Neural progenitor cell (in vitro differentiated cells): ENCODE results near the gene ALDH1L1. TPM values are rescaled to one million over a fixed set of nuclear protein-coding genes. Genes with fewer than 3 reads are reported as not detected.

Experiments
- DNase-seq: peaks from one replicate; pipeline ENCODE4 v3.0.0-alpha.2; 2016; ENCODE audit warnings: low spot score
- H2AFZ ChIP-seq: fragments of 200-600 bp; sonication (generic); replicated peaks from 2 replicates; pipeline ENCODE4 v1.6.1; 2016; ENCODE audit warnings: antibody characterized with exemption
- H3F3A ChIP-seq: fragments of 200-600 bp; sonication (generic); 2 replicates; pipeline ENCODE4 v1.6.1; 2016; ENCODE audit warnings: antibody characterized with exemption, low read depth
- H3K27ac ChIP-seq: fragments of 200-600 bp; sonication (generic); 2 replicates; pipeline ENCODE4 v1.5.1; 2016; ENCODE audit warnings: mild to moderate bottlenecking
- H3K27me3 ChIP-seq: fragments of 200-600 bp; sonication (generic); 2 replicates; pipeline ENCODE4 v1.6.1; 2016; ENCODE audit warnings: mild to moderate bottlenecking, moderate library complexity
- H3K36me3 ChIP-seq: fragments of 200-600 bp; sonication (generic); 2 replicates; pipeline ENCODE4 v1.5.1; 2016
- H3K4me1 ChIP-seq: fragments of 200-600 bp; sonication (generic); 2 replicates; pipeline ENCODE4 v1.6.1; 2016; ENCODE audit warnings: mixed run types
- H3K4me2 ChIP-seq: fragments of 200-600 bp; sonication (generic); 2 replicates; pipeline ENCODE4 v1.6.1; 2016
- H3K4me3 ChIP-seq: fragments of 200-600 bp; sonication (generic); 2 replicates; pipeline ENCODE4 v1.5.1; 2016
- H3K79me2 ChIP-seq: fragments of 200-600 bp; sonication (generic); 2 replicates; pipeline ENCODE4 v1.6.1; 2016; ENCODE audit warnings: low read depth
- H3K9ac ChIP-seq: fragments of 200-600 bp; sonication (generic); 2 replicates; pipeline ENCODE4 v1.6.1; 2016
- H3K9me3 ChIP-seq: fragments of 200-600 bp; sonication (generic); 2 replicates; pipeline ENCODE4 v1.5.1; 2016; ENCODE audit warnings: low read depth
- H4K20me1 ChIP-seq: fragments of 200-600 bp; sonication (generic); 2 replicates; pipeline ENCODE4 v1.6.1; 2016; ENCODE audit warnings: low read depth
- H3K27ac Mint-ChIP-seq: 3 replicates; pipeline ENCODE4 v1.8.0; 2021; ENCODE audit warnings: mixed read lengths
- H3K27me3 Mint-ChIP-seq: 2 replicates; pipeline ENCODE4 v1.8.0; 2022; ENCODE audit warnings: low read depth, mild to moderate bottlenecking, inconsistent platforms, moderate library complexity, mixed read lengths; ENCODE audit not compliant: insufficient read depth
- H3K36me3 Mint-ChIP-seq: 3 replicates; pipeline ENCODE4 v1.8.0; 2021; ENCODE audit warnings: mixed read lengths
- H3K4me1 Mint-ChIP-seq: 3 replicates; pipeline ENCODE4 v1.8.0; 2021; ENCODE audit warnings: mixed read lengths
- H3K4me3 Mint-ChIP-seq: 3 replicates; pipeline ENCODE4 v1.8.0; 2021; ENCODE audit warnings: mild to moderate bottlenecking, moderate library complexity, mixed read lengths
- H3K9me3 Mint-ChIP-seq: 3 replicates; pipeline ENCODE4 v1.8.0; 2020; ENCODE audit warnings: mixed read lengths
- CTCF ChIP-seq: fragments of 200-600 bp; sonication (generic); IDR thresholded peaks from 2 replicates; pipeline ENCODE4 v1.5.1; 2017; ENCODE audit warnings: antibody characterized with exemption, mild to moderate bottlenecking
- EZH2 ChIP-seq: fragments of 200-600 bp; sonication (generic); IDR thresholded peaks from 2 replicates; pipeline ENCODE4 v1.6.1; 2017; ENCODE audit warnings: antibody characterized with exemption, mild to moderate bottlenecking, moderate library complexity
- EZH2phosphoT487 ChIP-seq: fragments of 200-600 bp; sonication (generic); IDR thresholded peaks from 2 replicates; pipeline ENCODE4 v1.6.1; 2017; ENCODE audit warnings: antibody characterized with exemption
- total RNA-seq: library from RNA; depleted of rRNA; stranded (reverse); fragments of >200 nt; gene quantifications from 2 replicates; pipeline ENCODE4 v1.2.3, GENCODE V29; 2015; ENCODE audit warnings: low replicate concordance

Gene ALDH1L1
- total RNA-seq, 1 donor from 2014 or later: 0.60 TPM

DNA sequence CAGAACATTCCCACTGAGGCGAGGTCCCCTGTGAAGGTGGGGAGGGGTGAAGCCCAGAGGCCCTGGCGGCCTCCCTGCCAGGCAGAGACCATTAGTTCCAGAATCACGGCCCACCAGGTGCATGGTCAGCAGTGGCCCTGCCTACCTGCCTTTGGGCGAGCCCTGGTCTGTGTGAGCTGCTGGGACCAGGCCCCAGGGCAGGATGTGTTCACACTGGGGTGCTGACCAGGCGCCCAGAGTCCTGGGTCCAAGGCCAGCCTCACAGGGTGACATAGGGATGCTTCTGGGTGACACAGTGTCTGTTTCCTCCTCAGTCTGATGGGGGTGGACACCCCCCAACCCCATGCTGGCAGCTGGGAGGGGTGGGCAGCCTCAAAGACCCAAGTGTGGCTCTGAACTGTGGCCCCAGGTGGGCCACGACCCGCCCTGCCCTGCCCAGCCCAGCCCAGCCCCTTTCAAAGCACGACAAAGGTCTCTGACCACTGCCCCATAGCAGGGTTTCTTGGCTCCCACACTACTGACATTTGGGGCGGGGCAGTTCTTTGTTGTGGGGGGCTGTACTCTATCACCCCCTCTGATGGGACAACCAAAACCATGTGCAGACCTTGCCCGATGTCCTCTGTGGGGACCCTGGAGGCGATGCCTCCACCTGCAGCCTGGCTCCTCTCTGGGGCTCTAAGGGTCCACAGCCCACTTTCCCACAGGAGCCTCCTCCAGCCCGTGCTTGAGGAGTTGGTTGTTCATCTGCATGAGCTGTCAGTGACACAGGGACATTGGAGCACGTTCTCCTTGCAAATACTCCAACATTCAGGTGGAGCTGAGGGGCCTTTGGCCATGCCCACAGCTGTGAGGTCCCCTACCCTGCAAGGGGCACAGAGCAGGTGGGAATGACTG lies 51.6 kb downstream of the ALDH1L1 start:
- no peaks in the 10 kb centered on the region for H3F3A ChIP-seq
- no peaks in the 10 kb centered on the region for H3K9me3 ChIP-seq
- H3K36me3 Mint-ChIP-seq: no peaks in the 10 kb centered on the region
- H3K4me3 Mint-ChIP-seq: no peak overlapping the region
- DNase-seq: no peak
- H3K36me3 ChIP-seq: no peaks in the 10 kb centered on the region
- no peak for TF ChIP-seq EZH2
- TF ChIP-seq CTCF: no peak
- no peak for TF ChIP-seq EZH2phosphoT487
- peaks cover 17% of the 10 kb centered on the region for H3K4me1 ChIP-seq
- H3K4me2 ChIP-seq: no peak overlapping the region
- H3K4me3 ChIP-seq: no peak overlapping the region
- no peaks in the 10 kb centered on the region for H4K20me1 ChIP-seq
- no peaks in the 10 kb centered on the region for H3K9me3 Mint-ChIP-seq
- no peak overlapping the region for H3K27ac ChIP-seq
- H3K4me1 Mint-ChIP-seq: peaks cover 14% of the 10 kb centered on the region
- H3K27ac Mint-ChIP-seq: no peak overlapping the region
- H3K79me2 ChIP-seq: no peaks in the 10 kb centered on the region
- no peak overlapping the region for H2AFZ ChIP-seq
- H3K27me3 ChIP-seq: no peaks in the 10 kb centered on the region
- H3K9ac ChIP-seq: no peak overlapping the region
- peaks cover 2% of the 10 kb centered on the region for H3K27me3 Mint-ChIP-seq

- no peak overlapping the region for H3K4me2 ChIP-seq
- Mint-ChIP-seq H3K4me1 (peaks cover 12% of the 10 kb centered on the region), H3K27ac (no peak overlapping the region), H3K36me3 (no peaks in the 10 kb centered on the region), H3K4me3 (no peak overlapping the region), H3K27me3 (peaks cover 2% of the 10 kb centered on the region), H3K9me3 (no peaks in the 10 kb centered on the region)
- no peaks in the 10 kb centered on the region for H4K20me1 ChIP-seq
- H3K36me3 ChIP-seq: no peaks in the 10 kb centered on the region
- TF ChIP-seq EZH2phosphoT487: no peak
- TF ChIP-seq CTCF: no peak
- TF ChIP-seq EZH2: no peak
- no peaks in the 10 kb centered on the region for H3K9me3 ChIP-seq
- H3K27me3 ChIP-seq: no peaks in the 10 kb centered on the region
- no peak overlapping the region for H2AFZ ChIP-seq
- DNase-seq: no peak
- H3K27ac ChIP-seq: no peak overlapping the region
- H3K4me3 ChIP-seq: no peak overlapping the region
- no peak overlapping the region for H3K9ac ChIP-seq
- H3K79me2 ChIP-seq: no peaks in the 10 kb centered on the region
- H3F3A ChIP-seq: no peaks in the 10 kb centered on the region
- H3K4me1 ChIP-seq: peaks cover 17% of the 10 kb centered on the region
Measured at GRCh38 chr3:126127904-126128303, 52.5 kb downstream of the ALDH1L1 start.

GRCh38 chr3:126127452-126127851 lies 52.9 kb downstream of the ALDH1L1 start:
- no peaks in the 10 kb centered on the region for H3K36me3 ChIP-seq
- DNase-seq: no peak
- no peaks in the 10 kb centered on the region for H3K9me3 ChIP-seq
- no peak overlapping the region for H2AFZ ChIP-seq
- no peak for TF ChIP-seq EZH2phosphoT487
- no peak for TF ChIP-seq CTCF
- TF ChIP-seq EZH2: no peak
- H4K20me1 ChIP-seq: no peaks in the 10 kb centered on the region
- no peaks in the 10 kb centered on the region for H3K79me2 ChIP-seq
- H3K36me3 Mint-ChIP-seq: no peaks in the 10 kb centered on the region
- H3K4me3 Mint-ChIP-seq: no peak overlapping the region
- H3K4me1 Mint-ChIP-seq: peaks cover 12% of the 10 kb centered on the region
- peaks cover 14% of the 10 kb centered on the region for H3K4me1 ChIP-seq
- no peaks in the 10 kb centered on the region for H3K27me3 ChIP-seq
- no peak overlapping the region for H3K27ac Mint-ChIP-seq
- H3K27me3 Mint-ChIP-seq: peaks cover 2% of the 10 kb centered on the region
- H3K4me2 ChIP-seq: no peak overlapping the region
- H3K9me3 Mint-ChIP-seq: no peaks in the 10 kb centered on the region
- H3K4me3 ChIP-seq: no peak overlapping the region
- no peak overlapping the region for H3K9ac ChIP-seq
- H3F3A ChIP-seq: no peaks in the 10 kb centered on the region
- H3K27ac ChIP-seq: no peak overlapping the region
